ENCODE results near the gene PPP1R15A. TPM values are rescaled to one million over a fixed set of nuclear protein-coding genes. Genes with fewer than 3 reads are reported as not detected.
"Not testable (repeated sequence)": the region's sequence is repeated elsewhere in the genome, so short reads cannot be mapped to it uniquely, and the experiment has no call there.

Gene PPP1R15A
- total RNA-seq, 1 donor from 2014 or later, result 31.8 TPM

GRCh38 chr19:48866692-48867091, 5.5 kb upstream of the PPP1R15A start:
- no peaks in the 10 kb centered on the region for H3K36me3 Mint-ChIP-seq (ENCODE audit: low read depth)
- no peaks in the 10 kb centered on the region for H3K9me3 Mint-ChIP-seq
- H3K27me3 Mint-ChIP-seq (ENCODE audit: low read depth), result peaks cover 9% of the 10 kb centered on the region
- no peak for DNase-seq (ENCODE audit: low spot score)
- no peak overlapping the region for H3K27ac Mint-ChIP-seq
- no peak overlapping the region for H3K4me3 Mint-ChIP-seq (ENCODE audit: low read depth)
- H3K4me1 Mint-ChIP-seq (ENCODE audit: low read depth), result peaks cover 8% of the 10 kb centered on the region
- intact Hi-C loops (cut with micrococcal nuclease), result no loop called here

GRCh38 chr19:48867123-48867745, 5.0 kb upstream of the PPP1R15A start:
- peaks cover 11% of the 10 kb centered on the region for H3K4me1 Mint-ChIP-seq (ENCODE audit: low read depth)
- no peaks in the 10 kb centered on the region for H3K36me3 Mint-ChIP-seq (ENCODE audit: low read depth)
- no peaks in the 10 kb centered on the region for H3K9me3 Mint-ChIP-seq
- intact Hi-C loops (cut with micrococcal nuclease), result no loop called here
- H3K27me3 Mint-ChIP-seq (ENCODE audit: low read depth), result peaks cover 9% of the 10 kb centered on the region
- no peak overlapping the region for H3K4me3 Mint-ChIP-seq (ENCODE audit: low read depth)
- no peak overlapping the region for H3K27ac Mint-ChIP-seq
- DNase-seq (ENCODE audit: low spot score), result no peak

GRCh38 chr19:48867746-48868113, 4.5 kb upstream of the PPP1R15A start:
- Mint-ChIP-seq H3K27me3 (ENCODE audit: low read depth) (peaks cover 9% of the 10 kb centered on the region), H3K27ac (no peak overlapping the region), H3K4me3 (ENCODE audit: low read depth) (no peak overlapping the region), H3K4me1 (ENCODE audit: low read depth) (peaks cover 13% of the 10 kb centered on the region), H3K9me3 (no peaks in the 10 kb centered on the region), H3K36me3 (ENCODE audit: low read depth) (peaks cover under 1% of the 10 kb centered on the region)
- DNase-seq (ENCODE audit: low spot score), result no peak
- intact Hi-C loops (cut with micrococcal nuclease), result no loop called here

DNA sequence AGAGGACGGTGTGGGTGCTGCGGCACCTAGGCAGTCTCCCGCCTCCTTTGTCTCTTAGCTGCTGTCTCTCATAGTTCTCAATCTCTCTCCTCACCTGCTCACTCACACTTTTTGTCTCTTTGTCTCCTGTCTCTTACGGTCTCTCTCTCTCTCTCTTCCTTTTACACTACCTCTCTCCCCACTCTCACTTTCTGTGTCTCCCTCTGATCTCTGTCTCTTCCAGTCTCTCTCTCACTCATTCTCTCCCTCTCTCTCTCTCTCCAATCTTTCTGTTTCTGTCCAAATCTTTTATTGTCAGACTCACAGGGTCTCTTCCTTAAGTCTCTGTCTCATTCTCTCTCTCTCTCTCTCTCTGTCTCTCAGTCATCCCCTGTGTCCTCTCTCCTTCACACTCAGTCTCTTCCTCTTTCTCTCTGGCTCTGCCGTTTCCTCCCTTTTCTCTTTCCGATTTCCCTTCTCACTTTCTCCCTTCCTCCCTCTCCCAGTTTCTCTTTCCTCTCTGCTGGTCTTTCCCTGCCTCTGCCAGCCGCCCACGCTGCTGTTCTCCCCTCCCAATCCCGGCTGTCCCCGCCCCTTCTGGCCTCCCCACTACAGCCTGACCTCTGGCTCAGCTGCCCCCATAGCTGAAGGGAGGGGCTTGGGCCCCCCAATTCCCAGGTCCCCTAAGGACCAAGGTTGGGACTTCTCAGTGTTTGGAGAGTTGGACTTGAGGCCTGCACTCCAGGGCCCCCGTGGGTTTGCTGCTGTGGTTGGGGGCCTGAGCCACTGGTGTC, 3.9 kb upstream of the PPP1R15A start, which contains the start of gene PLEKHA4:
PLEKHA4 (minus strand) TSS at position 504 of the 773 bp plus-strand sequence. CDS start 997 bp downstream, outside the sequence.
- Mint-ChIP-seq H3K4me3 (ENCODE audit: low read depth) (no peak within 1 kb of the TSS), H3K9me3 (no peaks in the 10 kb centered on the region), H3K27ac (no peak within 1 kb of the TSS), H3K36me3 (ENCODE audit: low read depth) (peaks cover 6% of the 10 kb centered on the region), H3K27me3 (ENCODE audit: low read depth) (peaks cover 9% of the 10 kb centered on the region), H3K4me1 (ENCODE audit: low read depth) (peaks cover 15% of the 10 kb centered on the region)
- intact Hi-C loops (cut with micrococcal nuclease), result no loop called here
- no peak for DNase-seq (ENCODE audit: low spot score)

DNA sequence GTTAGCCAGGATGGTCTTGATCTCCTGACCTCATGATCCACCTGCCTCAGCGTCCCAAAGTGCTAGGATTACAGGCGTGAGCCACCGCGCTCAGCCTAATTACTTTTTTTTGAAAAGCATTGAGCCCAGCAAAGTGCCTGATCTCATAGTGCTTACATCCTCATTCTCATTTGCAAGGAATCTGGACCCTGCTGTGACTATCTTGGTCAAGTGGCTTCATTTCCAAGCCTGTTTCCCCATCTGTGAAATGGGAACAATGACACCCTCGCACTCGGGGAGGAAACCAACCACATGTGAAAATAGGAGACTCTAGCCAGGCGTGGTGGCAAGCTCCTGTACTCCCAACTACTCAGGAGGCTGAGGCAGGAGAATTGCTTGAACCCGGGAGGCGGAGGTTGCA, 2.2 kb upstream of the PPP1R15A start:
- Mint-ChIP-seq H3K27ac (no peak overlapping the region), H3K4me3 (ENCODE audit: low read depth) (no peak overlapping the region), H3K9me3 (no peaks in the 10 kb centered on the region), H3K36me3 (ENCODE audit: low read depth) (peaks cover 22% of the 10 kb centered on the region), H3K4me1 (ENCODE audit: low read depth) (peaks cover 30% of the 10 kb centered on the region), H3K27me3 (ENCODE audit: low read depth) (peaks cover 9% of the 10 kb centered on the region)
- intact Hi-C loops (cut with micrococcal nuclease), result loop anchor here (5.0 kb wide), 1 partner anchor 548 kb away; a partner anchor contains a TSS
- no peak for DNase-seq (ENCODE audit: low spot score)

DNA sequence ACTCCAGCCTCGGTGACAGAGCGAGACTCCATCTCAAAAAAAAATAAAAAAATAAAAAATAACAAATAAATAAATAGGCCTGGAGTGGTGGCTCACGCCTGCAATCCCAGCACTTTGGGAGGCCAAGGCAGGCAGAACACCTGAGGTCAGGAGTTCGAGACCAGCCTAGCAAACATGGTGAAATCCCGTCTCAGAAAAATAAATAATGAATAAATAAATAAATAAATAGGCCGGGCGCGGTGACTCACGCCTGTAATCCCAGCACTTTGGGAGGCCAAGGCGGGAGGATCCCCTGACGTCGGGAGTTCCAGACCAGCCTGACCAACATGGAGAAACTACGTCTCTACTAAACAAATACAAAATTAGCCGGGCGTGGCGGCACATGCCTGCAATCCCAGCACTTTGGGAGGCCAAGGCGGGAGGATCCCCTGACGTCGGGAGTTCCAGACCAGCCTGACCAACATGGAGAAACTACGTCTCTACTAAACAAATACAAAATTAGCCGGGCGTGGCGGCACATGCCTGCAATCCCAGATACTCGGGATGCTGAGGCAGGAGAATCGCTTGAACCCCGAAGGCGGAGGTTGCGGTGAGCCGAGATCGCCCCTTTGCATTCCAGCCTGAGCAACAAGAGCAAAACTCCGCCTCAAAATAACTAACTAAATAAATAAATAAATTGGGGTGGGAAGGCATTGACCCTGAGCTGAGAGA, 595 bp upstream of the PPP1R15A start:
- not testable (repeated sequence) for H3K27me3 Mint-ChIP-seq (ENCODE audit: low read depth); DNase-seq (ENCODE audit: low spot score); H3K9me3 Mint-ChIP-seq
- Mint-ChIP-seq H3K4me1 (ENCODE audit: low read depth) (peaks cover 40% of the 10 kb centered on the region), H3K36me3 (ENCODE audit: low read depth) (peaks cover 37% of the 10 kb centered on the region), H3K27ac (peak overlapping the region; percentile 99), H3K4me3 (ENCODE audit: low read depth) (peak overlapping the region; percentile 94)
- intact Hi-C loops (cut with micrococcal nuclease), result loop anchor here (5.0 kb wide), 1 partner anchor 549 kb away; a partner anchor contains a TSS

DNA sequence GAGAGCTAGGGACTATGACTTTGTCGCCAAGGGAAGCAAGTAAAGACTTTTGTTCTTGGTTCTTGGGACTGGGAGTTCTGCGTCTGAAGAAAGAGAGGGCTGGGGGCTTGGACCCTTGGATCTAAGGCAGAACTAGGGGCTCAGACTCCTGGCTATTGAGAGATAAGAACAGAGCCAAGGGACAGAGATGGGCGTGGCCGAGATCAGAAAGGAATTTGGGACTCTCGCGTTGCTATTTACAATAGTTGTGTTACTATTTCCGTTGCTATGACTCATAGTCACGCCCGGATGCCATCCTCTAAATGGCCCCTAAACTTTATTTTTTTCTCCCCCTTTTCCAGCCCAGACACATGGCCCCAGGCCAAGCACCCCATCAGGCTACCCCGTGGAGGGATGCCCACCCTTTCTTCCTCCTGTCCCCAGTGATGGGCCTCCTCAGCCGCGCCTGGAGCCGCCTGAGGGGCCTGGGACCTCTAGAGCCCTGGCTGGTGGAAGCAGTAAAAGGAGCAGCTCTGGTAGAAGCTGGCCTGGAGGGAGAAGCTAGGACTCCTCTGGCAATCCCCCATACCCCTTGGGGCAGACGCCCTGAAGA, 759 bp downstream of the PPP1R15A start:
- Mint-ChIP-seq H3K9me3 (no peaks in the 10 kb centered on the region), H3K36me3 (ENCODE audit: low read depth) (peaks cover 47% of the 10 kb centered on the region), H3K4me1 (ENCODE audit: low read depth) (peaks cover 41% of the 10 kb centered on the region), H3K27me3 (ENCODE audit: low read depth) (peaks cover 4% of the 10 kb centered on the region), H3K27ac (peak overlapping the region; percentile 99), H3K4me3 (ENCODE audit: low read depth) (peak overlapping the region; percentile 94)
- intact Hi-C loops (cut with micrococcal nuclease), result loop anchor here (1.0 to 5.0 kb wide), 2 partner anchors 92 to 551 kb away; partner anchors contain the start of gene FTL
- DNase-seq (ENCODE audit: low spot score), result peak; percentile 80

DNA sequence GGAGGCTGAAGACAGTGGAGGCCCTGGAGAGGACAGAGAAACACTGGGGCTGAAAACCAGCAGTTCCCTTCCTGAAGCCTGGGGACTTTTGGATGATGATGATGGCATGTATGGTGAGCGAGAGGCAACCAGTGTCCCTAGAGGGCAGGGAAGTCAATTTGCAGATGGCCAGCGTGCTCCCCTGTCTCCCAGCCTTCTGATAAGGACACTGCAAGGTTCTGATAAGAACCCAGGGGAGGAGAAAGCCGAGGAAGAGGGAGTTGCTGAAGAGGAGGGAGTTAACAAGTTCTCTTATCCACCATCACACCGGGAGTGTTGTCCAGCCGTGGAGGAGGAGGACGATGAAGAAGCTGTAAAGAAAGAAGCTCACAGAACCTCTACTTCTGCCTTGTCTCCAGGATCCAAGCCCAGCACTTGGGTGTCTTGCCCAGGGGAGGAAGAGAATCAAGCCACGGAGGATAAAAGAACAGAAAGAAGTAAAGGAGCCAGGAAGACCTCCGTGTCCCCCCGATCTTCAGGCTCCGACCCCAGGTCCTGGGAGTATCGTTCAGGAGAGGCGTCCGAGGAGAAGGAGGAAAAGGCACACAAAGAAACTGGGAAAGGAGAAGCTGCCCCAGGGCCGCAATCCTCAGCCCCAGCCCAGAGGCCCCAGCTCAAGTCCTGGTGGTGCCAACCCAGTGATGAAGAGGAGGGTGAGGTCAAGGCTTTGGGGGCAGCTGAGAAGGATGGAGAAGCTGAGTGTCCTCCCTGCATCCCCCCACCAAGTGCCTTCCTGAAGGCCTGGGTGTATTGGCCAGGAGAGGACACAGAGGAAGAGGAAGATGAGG, 1.5 kb downstream of the PPP1R15A start:
- intact Hi-C loops (cut with micrococcal nuclease), result loop anchor here (1.0 to 5.0 kb wide), 2 partner anchors 92 to 551 kb away; partner anchors contain the start of gene FTL

GRCh38 chr19:48874303-48875135, 2.3 kb downstream of the PPP1R15A start:
- peak overlapping the region; percentile 99 for H3K27ac Mint-ChIP-seq
- H3K27me3 Mint-ChIP-seq (ENCODE audit: low read depth), result no peaks in the 10 kb centered on the region
- DNase-seq (ENCODE audit: low spot score), result peak; percentile 24
- intact Hi-C loops (cut with micrococcal nuclease), result loop anchor here (1.0 to 5.0 kb wide), 2 partner anchors 26 to 552 kb away; partner anchors contain the start of gene NUCB1
- no peaks in the 10 kb centered on the region for H3K9me3 Mint-ChIP-seq
- peaks cover 41% of the 10 kb centered on the region for H3K4me1 Mint-ChIP-seq (ENCODE audit: low read depth)
- H3K4me3 Mint-ChIP-seq (ENCODE audit: low read depth), result peak overlapping the region; percentile 94
- peaks cover 56% of the 10 kb centered on the region for H3K36me3 Mint-ChIP-seq (ENCODE audit: low read depth)

More for the DNA sequence above, 1.5 kb downstream of the PPP1R15A start:
- H3K4me1 Mint-ChIP-seq (ENCODE audit: low read depth), result peaks cover 43% of the 10 kb centered on the region
- no peaks in the 10 kb centered on the region for H3K27me3 Mint-ChIP-seq (ENCODE audit: low read depth)
- H3K27ac Mint-ChIP-seq, result peak overlapping the region; percentile 99
- DNase-seq (ENCODE audit: low spot score), result peak; percentile 25
- peaks cover 54% of the 10 kb centered on the region for H3K36me3 Mint-ChIP-seq (ENCODE audit: low read depth)
- H3K4me3 Mint-ChIP-seq (ENCODE audit: low read depth), result peak overlapping the region; percentile 94
- H3K9me3 Mint-ChIP-seq, result no peaks in the 10 kb centered on the region

DNA sequence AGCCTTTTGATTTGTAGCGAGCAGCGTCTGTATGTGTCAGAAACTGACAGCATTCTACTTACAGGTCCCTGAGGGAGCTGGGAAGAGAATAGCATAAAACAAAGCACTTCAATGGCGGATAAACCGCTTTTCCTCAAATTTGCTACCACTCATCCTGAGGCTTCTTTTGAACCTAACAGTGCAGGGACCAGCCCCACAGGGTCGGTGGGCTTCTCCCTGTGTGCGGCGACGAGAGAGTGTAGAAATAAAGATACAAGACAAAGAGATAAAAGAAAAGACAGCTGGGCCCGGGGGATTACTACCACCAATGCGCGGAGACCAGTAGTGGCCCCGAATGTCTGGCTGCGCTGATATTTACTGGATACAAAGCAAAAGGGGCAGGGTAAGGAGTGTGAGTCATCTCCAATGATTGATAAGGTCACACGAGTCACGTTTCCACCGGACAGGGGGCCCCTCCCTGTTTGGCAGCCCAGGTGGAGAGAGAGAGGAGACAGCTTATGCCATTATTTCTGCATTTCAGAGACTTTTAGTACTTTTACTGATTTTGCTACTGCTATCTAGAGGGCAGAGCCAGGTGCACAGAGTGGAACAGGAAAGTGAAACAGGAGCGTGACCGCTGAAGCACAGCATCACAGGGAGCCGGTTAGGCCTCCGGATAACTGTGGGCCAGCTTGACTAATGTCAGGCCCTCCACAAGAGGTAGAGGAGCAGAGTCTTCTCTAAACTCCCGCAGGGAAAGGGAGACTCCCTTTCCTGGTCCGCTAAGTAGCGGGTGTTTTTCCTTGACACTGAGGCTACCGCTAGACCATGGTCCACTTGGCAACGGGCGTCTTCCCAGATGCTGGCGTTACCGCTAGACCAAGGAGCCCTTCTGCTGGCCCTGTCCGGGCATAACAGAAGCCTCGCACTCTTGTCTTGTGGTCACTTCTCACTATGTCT, 4.1 kb downstream of the PPP1R15A start:
- intact Hi-C loops (cut with micrococcal nuclease); H3K27me3 Mint-ChIP-seq (ENCODE audit: low read depth); H3K9me3 Mint-ChIP-seq: not testable (repeated sequence)
- H3K27ac Mint-ChIP-seq, result peak overlapping the region; percentile 68
- peak overlapping the region; percentile 94 for H3K4me3 Mint-ChIP-seq (ENCODE audit: low read depth)
- H3K4me1 Mint-ChIP-seq (ENCODE audit: low read depth), result peaks cover 41% of the 10 kb centered on the region
- peaks cover 56% of the 10 kb centered on the region for H3K36me3 Mint-ChIP-seq (ENCODE audit: low read depth)
- peak; percentile 48 for DNase-seq (ENCODE audit: low spot score)

Measured in activated T-helper 2 cell treated with anti-CD3 and anti-CD28 coated beads, Interferon-gamma antibody, Interleukin-2, Interleukin-4, amounts not matched to agents 10 μg/mL and 5 μg/mL and 100 μg/mL, durations not matched to agents 14 hours and 24 hours and 36 hours (primary cell).